Activated CD4-positive, CD25-positive, alpha-beta regulatory T cell treated with anti-CD3 and anti-CD28 coated beads, Interleukin-2, amount 50 U/mL, for 24 hours (primary cell): ENCODE results near the gene TGM2.
"Not testable (repeated sequence)": the region's sequence is repeated elsewhere in the genome, so short reads cannot be mapped to it uniquely, and the experiment has no call there.

Experiments
- ATAC-seq, 2 donors: fragments of 150-1000 bp; cut with Tn5 transposase; one replicate each; pipeline ENCODE4 v1.10.0; 2021; ENCODE audit warnings: mild to moderate bottlenecking in 1 of 2, moderate library complexity in 1 of 2

Gene TGM2

GRCh38 chr20:38113401-38114325 is 51.4 kb downstream of the TGM2 start:
- no peak for ATAC-seq

DNA sequence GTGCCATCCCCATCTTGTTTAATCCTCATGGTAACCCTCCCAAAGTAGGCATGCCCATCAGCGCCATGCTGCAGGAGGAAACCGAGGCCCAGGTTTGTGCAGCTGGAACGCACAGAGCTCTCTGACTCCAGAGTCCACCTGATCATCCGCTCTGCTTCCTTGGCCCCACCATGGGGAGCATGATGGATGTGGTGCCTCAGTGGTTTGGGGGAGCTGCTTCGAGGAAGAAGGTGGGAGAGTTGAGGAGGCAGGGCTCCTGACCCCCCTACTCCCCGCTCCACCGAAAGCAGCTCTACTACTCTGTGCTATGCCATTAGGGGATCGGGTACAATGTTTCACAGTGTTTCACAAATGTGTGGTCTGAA is 52.2 kb downstream of the TGM2 start:
- no peak for ATAC-seq

DNA sequence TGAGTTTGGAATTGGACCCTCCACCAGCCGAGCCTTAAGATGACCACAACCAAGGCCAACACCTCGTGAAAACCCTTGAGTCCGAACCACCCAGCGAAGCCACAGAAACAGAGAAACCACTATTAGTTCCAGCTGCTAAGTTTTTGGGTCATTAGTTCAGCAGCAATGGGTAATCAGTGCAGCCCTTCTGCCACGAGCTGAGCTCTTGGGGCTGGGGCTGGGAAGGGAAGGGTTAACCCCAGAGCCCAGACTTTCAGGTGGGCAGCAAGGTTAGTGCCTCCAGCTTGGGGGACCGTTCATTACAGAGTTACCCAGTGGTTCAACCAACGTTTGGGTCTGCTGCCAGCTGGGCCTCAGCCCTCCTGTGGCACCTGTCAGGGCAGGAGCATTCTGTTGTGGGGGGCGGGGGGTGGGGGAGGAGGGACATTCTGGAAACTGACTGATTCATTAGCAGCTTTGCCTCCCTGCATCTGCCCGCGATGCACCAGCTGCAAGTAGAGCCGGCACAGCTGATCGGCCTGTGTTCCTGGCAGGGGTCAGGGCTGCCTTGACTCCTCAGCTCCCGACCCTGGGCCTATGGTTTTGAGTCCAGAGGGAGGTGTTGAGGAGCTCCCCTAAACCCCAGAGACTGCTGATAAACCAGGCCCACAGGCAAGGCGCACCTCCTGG is 52.7 kb downstream of the TGM2 start:
- ATAC-seq: no peak

GRCh38 chr20:38111366-38112232 is 53.5 kb downstream of the TGM2 start:
- no peak for ATAC-seq

DNA sequence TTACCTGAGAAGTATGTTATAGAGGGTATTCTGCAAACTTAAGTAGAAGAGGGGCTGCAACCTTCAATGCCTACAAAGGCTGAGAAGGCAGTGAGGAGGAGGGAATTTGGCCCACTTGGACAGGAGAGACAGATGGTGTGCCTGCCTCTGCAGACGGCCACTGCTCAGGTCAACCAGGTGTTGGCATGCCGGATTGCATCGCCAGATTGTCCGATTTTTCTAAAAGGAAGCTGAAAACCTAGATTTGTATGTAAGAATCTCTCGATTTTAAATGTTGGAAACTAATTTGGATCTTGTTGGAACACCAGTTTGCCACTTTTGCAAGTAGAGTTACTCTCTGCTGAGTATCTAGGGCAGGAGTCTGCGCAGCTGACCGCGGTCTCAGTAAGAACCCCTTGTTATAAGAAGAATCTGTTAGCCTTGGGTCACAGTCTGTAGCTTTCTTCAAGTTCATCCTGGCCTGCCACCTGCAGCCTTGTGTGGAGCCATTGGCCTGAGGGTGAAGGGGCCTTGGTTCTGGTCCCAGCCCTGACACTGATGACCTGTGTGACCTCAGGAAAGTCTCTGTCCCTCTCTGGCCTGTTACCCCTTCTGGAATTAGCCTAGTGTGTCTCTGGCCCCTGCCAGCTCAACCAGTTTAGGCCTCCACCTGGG is 54.4 kb downstream of the TGM2 start:
- no peak for ATAC-seq

- no peak for ATAC-seq
These were observed 55.2 kb downstream of the TGM2 start for GRCh38 chr20:38109591-38110524.

DNA sequence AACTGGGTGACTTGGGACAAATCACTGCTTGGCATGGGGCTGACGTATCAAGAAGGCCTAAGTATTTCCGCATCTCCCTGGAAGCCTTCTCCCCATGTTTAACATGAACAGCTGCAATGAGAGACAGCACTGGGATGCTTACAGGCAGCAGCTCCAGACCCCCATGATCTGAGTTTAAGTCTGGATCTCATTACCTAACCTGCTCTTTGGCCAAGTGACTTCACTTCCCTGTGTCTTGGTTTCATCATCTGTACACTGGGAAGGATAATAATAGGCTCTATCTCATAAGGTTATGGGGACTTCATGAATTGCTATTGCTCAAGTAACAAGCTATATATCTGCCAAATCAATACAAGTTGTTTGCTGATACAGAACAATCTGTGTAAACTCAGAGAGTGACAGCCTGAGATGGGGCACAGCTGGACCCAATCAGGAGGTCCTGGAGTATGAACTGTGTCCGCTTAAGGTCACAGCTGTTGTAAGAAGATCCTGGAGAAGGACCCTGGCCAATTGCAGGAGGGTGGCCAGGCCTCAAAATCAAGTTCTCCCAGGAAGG is 56.0 kb downstream of the TGM2 start:
- ATAC-seq: no peak

- ATAC-seq: no peak
These were observed 56.6 kb downstream of the TGM2 start for GRCh38 chr20:38108438-38108985.

DNA sequence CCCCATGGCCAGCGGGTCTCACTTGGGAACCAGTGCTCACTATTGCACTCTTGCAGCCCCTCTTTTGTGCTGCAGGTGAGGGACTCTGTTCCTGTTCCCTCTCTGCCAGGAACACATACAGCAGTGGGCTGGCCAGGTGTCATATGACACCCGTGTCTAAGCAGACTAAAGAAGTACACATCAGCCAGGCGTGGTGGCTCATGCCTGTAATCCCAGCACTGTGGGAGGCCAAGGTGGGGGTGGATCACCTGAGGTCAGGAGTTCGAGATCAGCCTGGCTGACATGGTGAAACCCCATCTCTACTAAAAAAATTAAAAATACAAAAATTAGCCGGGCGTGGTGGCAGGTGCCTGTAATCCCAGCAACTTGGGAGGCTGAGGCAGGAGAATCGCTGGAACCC is 57.2 kb downstream of the TGM2 start:
- ATAC-seq: not testable (repeated sequence)

DNA sequence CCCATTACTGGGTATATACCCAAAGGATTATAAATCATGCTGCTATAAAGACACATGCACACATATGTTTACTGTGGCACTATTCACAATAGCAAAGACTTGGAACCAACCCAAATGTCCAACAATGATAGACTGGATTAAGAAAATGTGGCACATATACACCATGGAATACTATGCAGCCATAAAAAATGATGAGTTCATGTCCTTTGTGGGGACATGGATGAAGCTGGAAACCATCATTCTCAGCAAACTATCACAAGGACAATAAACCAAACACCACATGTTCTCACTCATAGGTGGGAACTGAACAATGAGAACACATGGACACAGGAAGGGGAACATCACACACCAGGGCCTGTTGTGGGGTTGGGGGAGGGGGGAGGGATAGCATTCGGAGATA is 57.7 kb downstream of the TGM2 start:
- ATAC-seq: not testable (repeated sequence)

DNA sequence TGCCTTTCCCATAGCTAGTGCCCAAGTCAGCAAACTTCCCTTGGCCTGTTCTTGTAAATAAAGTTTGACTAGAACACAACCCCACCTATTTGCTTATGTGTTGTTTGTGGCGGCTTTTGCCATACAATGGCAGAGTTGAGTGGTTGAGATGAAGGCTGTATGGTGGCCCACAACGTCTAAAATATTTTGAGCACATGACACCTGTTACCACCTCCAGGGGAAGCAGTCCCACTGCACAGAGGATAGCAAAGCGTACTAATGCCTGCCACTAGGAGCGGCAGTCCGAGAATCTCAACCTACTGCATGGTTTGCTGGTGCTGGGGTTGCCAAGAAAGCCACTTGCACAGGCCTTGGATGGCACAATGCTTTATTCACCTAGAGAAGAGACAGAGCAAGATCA is 58.6 kb downstream of the TGM2 start:
- no peak for ATAC-seq

GRCh38 chr20:38104285-38104684 is 60.8 kb downstream of the TGM2 start:
- no peak for ATAC-seq

GRCh38 chr20:38102206-38102605 is 62.9 kb downstream of the TGM2 start:
- not testable (repeated sequence) for ATAC-seq

DNA sequence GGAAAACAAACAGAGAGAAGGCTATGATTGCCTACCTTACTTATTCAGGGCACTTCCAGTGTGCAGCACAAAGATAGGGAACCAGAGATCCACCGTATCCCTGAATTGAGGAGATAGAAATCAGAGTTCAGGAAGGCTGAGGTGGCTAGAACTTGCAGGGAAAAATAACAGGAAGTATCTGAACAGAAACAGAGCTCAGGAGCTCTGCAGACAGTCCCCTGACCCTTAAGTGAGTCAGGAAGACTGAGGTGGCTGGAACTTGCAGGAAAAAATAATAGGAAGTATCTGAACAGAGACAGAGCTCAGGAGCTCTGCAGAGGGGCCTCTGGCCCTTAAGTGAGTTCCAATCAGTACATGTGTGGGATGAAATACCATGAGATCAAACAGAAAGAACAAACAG is 66.1 kb downstream of the TGM2 start:
- no peak for ATAC-seq

DNA sequence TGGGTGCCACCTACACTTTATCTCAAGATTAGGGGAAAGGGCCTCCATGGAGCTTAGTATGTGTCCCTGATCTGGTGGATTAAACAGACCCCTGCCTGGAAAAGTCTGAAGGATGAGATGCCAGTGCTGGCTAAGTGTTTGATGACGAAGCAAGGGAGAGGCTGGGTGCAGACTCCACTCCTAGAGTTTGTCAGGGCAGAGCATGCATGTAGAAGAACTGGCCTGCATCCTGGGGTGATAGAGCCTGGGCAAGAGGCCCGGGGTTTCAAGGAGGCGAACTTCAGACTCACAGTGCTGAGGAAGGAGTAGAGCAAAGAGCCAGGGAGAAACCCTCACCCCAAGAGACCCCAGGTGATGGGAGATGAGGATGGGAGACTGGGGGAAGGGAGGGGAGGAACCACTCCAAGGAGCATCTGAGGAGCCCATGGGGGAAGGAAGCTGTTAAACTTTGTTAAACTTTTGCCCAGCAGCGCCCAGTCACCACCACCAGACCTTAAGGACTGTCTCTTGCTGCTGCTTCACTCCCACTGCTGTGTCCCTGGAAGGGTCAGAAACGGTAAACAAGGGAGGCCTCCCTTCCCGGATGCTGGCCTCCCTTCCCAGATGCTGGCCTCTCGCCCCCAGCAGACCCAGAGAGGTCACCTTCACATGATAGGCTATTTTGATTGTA is 69.9 kb downstream of the TGM2 start:
- no peak for ATAC-seq

GRCh38 chr20:38094373-38094891 is 70.6 kb downstream of the TGM2 start:
- peak; percentile 98 to 99 for ATAC-seq

GRCh38 chr20:38093641-38094077 is 71.4 kb downstream of the TGM2 start:
- no peak for ATAC-seq

DNA sequence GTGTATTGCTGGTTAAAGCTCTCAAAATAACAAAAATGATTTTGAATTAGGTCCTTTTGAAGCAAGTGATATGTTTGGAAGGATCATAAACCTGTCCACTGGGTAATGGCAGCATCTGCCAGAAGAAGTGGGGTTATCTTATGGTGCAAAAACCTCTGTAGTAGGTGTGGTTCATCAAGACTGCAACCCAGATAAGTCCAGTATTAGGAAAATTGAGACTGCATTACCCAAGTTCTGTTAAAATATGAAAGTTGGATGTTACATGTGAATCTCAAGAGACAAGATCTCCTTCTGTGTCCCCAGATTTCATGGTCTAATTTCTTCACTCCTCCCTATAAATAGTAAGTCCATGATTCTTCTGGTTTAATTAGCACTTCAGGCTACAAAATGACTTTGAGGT is 72.2 kb downstream of the TGM2 start:
- ATAC-seq: no peak

- ATAC-seq: no peak
These were observed 72.7 kb downstream of the TGM2 start for GRCh38 chr20:38092260-38092857.
